HS-27A (cell line): ENCODE data around the gene POU6F2.
"Not testable (repeated sequence)": the region's sequence is repeated elsewhere in the genome, so short reads cannot be mapped to it uniquely, and the experiment has no call there.

Experiments
- DNase-seq: peaks from one replicate; pipeline ENCODE4 v3.0.0-alpha.2; 2012; ENCODE audit warnings: low read depth, missing footprints

Gene POU6F2

DNA sequence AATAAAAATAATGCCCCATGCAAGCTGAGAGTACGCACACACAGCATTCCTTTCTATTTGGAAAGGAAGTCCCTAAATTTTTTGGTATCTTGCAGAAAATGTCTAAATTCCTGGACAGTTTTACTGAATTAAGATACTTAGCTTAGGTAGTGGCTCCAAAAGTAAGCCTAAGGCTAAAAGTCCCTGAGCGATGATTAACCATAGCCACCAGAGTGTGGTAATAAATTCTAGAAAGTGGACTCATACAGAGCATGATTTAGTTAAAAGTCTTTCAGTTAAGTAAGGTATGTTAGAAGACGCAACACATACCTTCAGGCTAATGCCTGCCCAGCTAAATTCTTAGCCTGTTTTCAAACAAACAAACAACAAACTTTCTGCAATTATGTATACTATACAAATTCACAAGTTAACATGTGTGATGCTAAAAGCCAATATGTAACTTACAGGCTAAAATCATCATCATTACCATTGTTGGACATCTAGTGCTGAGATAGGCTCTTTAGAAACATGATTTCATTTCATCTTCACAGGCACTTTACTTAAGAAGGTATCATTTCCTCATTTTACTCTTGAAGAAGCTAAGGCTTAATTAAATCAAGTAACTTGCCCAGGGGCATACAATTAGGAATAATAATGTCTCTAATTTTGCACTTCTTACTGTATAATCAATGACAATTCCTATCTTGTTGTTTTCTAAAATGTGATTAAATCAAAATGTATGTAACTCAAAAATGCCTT lies 327.1 kb downstream of the POU6F2 start:
- no peak for DNase-seq

DNA sequence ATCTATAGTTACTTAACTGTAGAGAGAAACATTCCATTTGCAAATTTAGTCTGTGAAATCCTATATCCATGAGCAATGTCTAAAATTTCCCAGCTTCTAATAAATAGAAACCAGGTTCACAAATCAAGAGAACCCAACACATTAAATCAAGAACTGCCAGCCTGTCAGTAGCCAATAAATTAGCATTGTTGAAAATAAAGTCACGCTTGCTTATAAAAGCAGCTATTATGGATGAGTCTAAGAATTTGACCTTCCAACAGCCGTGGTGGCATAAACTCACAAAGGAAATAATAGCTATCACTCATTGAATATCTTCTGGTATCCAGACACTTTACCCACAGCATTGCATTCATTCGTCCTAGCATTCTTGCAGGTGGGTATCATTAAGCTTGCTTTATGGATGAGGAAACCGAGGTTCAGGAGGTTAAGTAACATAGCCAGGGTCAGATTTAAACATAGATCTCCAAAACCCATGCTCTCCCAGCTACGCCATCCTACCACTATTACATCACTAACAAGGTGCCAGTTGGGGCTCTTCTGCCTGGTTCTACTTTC lies 328.4 kb downstream of the POU6F2 start:
- DNase-seq = no peak

DNA sequence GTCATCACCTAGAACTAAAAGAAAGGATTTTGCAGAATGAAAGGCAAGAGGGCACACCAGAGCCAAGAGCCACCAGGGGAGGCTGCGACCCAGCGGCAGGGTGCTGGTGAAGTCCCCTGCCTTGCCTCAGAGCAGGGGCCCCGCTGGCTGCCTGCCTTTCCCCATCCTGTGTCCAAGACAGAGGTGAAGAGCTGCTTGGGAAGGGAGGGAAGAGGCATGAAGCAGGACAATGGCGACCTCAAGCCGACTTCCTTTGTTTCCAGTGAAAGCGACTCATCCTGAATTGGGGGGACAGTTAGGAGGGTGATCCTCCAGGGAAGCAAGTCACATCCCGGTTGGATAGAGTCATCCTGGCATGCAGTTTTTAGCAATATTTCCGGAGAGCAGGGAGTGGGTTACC lies 333.0 kb downstream of the POU6F2 start:
- no peak for DNase-seq

DNA sequence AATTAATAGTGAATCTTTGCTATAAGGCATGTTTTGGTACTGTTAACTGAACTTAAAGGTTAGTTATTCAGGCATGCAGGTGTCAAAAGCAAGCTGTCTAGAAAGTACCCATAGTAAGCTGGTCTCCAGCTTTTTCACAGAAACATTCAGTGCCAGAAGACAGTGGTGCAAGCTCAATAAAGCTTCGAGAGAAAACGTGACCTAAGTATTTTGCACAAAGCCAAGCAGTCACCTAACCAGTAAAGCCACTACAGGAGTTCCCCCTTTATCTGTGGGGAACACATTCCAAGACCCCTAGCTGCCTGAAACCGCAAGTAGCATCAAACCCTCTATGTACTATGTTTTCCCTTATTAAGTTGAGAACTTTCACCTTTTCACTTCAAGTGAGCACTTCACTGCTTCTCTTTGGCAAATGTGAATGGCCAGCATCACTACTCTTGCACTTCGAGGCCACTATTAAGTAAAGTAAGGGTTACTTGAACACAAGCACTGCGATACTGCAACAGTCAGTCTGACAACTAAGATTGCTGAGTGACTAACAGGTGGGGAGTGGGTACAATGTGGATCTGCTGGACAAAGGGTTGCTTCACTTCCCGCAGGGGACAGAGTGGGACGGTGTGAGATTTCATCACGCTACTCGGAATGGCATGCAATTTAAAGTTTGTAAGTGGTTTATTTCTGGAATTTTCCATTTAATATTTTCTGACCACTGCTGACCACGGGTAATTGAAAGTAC lies 334.7 kb downstream of the POU6F2 start:
- no peak for DNase-seq

DNA sequence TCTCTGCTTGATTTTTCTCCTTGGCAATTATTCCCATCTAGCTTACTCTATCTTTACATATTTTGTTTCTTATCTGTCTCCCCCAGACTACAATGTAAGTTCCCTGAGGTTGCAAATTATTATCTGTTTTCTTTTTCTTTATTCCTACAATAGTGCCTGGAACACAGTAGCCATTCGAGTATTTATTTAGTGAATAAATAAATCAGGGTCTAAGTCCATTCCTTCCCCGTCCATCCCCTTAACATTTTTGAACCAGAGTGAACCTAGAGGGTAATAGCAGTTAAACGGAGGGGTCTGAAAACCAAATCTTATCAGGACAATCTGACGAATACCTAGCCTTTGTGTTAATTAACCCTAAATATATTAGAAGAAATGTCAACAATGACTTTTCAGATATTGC lies 335.7 kb downstream of the POU6F2 start:
- DNase-seq = no peak

DNA sequence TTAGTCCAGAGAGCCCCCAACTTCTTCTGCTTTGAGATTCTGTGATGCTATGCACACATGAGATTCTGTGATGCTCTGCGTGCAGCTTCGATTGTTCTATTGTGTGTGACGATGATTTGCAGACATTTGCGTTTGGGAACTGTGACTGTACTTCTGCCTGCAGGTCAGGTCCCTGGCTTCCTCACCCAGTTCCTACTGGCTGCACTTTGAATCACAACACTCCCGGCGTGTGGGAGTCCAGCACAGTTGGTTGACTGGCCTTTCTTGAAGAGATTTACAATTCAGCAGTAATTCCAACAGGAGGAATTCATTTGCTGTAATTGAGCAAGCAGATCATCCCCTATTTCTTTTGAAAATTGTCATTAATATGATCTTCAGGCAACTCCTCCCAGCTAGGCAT lies 336.3 kb downstream of the POU6F2 start:
- DNase-seq = no peak

DNA sequence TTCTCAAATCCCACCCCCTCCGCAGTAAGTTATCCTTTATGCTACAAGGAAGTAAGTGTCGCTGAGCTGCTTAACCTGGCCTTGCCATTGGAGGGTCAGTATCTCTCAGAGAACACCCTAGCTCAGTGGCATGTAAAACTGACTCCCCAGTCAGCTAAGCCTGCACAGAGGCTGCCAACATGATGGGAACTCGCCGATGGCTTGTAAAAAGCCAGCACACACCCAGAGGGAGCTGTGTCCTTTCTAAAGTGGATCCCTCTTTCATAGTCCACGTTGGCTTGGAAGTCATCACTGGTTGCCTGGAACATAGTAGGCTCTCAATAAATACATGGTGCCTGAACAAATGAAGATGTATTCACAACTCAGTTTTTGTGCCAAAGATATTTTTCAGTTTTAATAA lies 339.4 kb downstream of the POU6F2 start:
- DNase-seq = no peak

DNA sequence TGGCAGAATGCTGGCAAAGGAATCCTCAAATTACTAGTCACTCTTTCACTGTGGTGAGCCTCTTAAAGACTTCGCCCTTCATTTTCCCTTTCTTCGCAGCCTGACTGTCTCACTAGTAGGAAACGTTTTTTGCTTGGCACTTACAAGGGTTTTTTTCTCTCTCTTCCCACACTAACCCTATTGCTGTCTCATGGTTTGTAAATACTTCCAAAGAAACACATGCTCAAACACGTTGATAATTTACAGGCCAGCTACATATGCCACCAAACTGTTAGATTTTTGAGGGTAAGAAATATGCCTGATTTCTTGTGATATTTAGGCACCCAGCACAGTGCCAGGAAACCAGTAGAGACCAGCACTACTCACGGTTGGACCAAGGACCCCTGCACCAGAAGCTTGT lies 340.2 kb downstream of the POU6F2 start:
- DNase-seq = no peak

DNA sequence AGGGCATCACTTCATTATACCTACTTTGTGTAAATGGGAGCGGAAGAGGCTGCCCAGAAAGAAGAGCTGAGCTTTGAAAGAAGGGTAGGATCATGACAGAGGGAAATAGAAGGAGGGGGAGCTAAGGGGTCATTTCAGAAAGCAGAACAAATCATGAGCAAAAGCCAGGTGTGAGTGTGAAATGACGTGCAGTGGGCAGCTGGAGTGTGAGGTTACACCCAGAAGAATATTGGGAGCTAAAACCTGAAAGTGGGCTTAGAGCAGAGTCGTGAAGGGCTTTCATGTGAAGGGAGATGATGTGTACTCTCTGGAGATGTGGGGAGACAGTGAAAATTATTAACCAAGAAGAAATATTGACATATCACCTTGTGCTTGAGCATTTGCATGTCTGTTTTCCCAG lies 343.5 kb downstream of the POU6F2 start:
- DNase-seq = no peak

DNA sequence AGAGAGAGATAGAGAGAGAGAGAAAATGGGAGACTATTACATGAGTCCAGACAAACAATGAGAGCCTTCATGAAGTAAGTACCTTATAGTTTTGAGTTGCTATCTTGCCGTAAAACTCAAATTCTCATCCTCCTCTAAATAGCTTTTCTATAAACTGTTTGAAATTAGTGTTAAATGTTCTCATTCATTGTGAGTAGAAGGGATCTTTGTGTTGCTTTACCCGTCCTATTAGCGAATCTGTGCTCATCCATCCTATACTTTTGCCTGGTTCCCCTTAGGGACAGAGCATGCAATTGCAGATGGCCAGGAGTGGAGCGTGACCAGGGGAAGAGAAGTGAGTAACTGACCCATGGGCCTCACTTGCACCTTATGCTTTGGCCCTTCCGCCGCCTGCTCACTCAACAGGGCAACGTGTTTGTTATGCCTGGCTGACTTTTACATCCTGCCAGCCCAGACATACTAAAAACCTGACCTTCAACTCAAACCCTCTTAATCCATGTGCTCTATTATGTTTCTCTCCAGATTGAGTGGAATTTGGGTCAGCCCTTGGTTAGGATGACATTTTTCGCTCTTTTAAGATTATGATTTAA lies 344.3 kb downstream of the POU6F2 start:
- no peak for DNase-seq

DNA sequence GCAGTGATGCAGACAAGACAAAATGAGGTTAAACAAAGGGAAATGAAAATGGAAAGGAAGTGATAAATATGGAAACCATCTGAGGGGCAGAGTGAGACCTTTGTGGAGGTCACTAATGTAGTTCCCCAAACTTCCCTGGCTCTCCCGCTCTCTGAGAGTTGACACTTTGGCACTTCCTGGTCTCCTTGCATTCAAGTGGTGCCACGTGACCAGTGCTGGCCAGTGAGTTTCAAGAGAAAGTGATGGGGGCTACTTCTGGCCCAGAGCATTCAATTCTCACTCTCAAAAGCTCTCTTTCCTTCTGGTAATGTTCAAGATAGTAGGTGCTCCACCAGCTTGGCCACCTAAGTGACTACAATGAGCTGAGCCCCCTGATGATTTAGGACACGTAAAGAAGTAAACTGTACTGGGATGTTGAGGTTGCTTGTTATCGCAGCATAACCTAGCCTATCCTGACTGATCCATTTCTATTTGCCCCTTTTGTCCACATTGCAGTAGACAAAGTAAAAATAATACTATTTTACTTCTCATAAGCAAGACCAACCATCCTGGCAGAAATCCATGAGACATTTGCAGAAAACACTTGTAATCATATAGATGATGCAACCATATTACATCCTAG lies 346.5 kb downstream of the POU6F2 start:
- no peak for DNase-seq

DNA sequence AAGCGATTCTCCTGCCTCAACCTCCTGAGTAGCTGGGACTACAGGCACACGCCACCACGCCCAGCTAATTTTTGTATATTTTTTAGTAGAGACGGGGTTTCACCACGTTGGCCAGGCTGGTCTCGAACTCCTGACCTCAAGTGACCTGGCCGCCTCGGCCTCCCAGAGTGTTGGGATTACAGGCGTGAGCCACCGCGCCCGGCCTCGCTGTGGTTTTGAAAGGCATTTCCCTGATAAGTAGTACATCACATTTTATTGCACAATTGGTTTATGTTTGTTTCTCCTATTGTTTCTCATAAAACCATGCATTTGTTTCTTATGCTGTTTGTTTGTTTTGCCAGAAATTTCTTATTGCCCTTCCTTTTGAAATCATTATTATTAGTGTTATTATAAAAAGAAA lies 353.9 kb downstream of the POU6F2 start:
- DNase-seq = not testable (repeated sequence)

DNA sequence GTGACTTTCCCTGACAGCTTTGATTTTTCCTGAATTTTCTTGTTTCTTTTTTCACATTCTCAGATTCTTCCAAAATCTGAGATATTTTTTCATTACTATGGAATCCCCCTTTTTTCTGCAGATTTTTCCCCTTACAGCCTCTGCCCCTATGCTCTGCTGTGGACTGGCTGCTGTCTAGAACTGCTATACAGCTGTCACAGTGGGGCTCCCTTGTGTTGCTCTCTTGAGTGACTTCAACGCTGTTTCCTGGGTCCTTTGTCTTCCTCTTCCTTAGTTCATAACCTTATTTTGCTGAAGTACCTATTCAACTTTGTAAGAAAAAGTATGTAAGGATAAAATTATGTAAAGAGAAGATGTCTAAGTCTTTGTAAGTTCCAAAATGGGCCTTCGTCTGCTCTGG lies 354.4 kb downstream of the POU6F2 start:
- DNase-seq = no peak

DNA sequence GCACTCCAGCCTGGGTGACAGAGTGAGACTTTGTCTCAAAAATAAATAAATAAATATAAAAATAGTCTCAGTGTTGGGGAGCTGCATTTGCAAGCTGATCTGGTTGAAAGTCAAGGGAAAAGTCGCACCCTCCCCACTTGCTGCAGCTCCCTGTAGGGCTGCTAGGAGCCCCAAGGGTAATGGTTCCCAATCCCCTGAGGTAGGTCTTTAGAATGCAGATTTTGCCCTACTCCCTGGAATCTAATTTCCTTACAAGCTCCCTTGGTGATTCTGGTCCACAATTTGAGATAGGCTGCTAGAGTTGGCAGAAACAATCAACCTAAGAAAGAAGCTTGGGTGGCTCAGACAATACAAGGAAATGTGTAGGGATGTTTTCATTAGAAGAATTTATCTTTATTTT lies 356.0 kb downstream of the POU6F2 start:
- no peak for DNase-seq

DNA sequence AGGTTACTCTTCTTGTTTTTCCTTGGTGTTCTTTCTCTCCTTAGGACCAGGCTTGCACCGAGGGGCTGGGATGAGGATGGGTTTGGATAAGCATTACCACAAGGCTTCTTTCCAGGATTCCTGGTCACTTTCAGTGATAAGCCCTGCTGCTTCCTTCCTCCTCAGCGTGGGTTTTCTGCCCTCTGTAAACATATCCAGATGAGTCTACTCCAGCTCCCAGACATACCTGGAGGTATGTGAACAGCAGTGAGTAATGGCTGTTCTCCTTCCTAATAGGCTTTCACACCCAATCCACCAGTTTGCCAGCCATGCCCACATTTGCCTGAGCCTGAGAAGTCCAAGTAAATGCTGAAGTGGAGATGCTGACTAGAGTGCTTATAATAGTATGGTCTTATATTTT lies 358.7 kb downstream of the POU6F2 start:
- no peak for DNase-seq

DNA sequence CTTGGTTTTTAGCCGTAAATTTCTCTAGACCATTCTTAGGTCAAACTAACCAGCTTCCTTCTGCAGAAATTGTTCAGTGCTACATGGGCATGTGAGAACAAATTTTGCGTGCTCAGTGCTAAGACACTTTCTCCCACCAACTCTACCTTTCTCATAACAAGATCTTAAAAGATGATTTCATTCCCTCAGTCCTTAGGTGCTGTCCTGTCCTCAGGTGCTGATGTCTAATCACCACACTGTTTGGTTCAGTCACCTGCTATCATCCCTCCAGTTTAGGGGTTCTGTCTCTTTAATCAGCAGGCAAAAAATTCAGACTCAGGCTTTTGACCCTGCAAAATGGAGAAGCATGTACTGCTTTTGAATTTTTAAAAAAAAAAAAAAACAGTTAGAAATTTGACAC lies 361.0 kb downstream of the POU6F2 start:
- DNase-seq = no peak

DNA sequence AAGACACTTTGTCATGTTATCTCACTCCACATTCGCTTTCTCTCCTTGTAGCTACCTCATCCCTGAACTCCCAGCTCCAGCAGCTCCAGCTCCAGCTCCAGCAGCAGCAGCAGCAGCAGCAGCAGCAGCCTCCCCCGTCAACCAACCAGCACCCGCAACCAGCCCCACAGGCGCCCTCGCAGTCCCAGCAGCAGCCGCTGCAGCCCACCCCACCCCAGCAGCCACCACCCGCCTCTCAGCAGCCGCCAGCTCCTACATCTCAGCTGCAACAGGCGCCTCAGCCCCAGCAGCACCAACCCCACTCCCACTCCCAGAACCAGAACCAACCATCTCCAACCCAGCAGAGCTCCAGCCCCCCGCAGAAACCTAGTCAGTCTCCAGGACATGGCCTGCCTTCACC lies 361.9 kb downstream of the POU6F2 start:
- DNase-seq = no peak

DNA sequence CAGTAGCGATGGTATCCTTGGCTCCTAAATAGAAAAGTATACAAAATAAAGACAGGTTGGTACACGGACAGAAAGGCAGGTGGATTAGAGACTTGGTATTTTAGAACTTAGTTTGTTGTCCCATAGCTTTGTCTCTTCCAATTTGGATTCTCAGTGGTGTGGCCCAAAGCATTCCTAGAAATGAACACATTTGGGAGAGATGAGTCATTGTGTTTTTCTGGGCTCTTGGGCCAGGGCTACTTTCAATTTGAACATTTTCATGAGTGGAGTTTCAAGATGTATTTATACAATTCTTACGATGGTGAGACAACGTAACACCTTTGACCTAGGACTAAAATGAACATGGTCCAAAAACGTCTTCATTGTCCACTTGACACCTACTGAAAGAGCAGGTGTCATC lies 363.4 kb downstream of the POU6F2 start:
- DNase-seq = no peak

DNA sequence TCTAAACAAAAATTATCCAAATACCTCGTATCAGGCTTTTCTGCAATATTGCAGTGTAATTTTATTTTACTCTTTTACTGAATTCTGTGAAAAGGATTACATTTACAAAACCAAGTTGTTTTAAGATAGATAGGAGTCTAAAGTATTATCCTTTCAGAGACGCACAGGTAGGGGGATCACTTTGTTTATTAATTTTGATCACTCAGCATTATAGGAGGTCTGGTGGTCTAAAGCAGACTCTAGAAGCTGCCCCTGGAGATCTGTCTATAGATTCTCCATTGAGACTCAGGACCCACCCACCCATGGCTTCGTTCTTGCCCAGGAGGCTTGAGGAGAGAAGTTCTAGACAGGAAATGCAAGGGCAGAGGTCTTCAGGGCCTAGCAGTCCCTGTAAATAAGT lies 365.1 kb downstream of the POU6F2 start:
- DNase-seq = no peak

DNA sequence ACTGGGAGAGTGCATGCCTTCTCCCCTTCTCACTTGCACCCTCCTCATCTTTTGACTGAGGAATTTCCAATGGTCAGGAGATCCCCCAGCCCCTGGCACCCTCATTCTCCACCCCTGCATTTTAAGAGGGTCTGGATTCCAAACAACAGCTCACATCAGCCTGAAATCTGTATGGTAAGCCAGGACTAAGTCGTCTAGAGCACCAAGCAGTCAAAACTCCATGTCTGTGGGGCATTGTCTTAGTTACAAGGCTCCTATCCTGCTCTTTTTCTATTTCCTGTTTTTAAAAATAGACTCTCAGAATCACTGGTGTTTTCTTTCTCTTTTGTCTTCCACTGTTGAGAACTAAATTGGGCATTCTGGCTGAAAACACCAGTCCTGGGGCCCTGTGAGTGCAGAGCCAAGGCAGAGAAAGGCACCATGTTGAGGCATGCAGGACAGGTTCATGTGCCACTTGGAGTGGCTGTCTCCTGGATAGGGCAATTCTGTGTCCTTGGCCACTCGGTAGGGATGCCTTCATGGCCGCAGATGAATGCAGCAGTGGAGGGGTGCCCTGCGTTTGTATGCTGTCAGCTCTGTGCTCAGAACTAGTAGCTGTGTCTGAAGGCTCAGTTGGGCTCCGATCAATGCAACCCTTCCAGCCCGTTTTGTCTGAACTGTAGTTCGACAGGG lies 371.9 kb downstream of the POU6F2 start:
- no peak for DNase-seq

DNA sequence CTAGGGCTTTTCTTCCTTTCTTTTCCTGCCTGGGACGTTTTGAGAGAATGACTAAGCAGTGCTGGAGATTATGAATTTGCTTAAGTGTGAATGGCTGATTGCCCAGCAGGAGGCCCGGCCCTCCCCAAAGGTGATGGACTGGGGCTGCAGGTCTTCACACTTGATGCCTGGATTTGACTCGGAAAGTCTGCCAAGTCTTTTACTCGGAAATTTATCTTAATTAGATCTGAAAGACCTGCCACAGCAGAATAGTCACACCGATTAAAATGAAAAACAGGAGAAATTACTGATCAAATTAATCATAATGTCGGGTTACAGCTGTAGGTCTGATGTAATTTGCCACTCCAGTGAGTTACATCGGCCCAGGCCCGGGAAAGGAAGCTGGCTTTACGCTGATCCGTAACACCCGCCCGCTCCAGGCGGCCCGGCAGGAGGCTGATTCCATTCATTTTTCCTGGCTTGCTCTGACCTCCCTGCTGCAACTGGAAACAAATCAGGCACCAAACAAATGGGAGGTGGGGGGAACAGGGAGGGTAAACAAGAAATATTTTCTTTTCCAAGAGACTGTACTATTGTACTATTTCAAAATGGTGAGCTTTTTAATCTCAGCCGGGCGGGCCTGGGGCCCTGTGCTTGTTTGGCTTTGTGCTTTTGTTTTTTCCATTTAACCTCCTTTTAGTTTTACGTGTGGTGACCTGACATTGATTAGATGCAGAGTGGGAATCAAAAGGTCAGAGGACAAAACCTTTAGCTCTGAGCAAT lies 376.1 kb downstream of the POU6F2 start:
- no peak for DNase-seq
